A549 (cell line): ENCODE data around the gene EXT2. TPM values are rescaled to one million over a fixed set of nuclear protein-coding genes. Genes with fewer than 3 reads are reported as not detected.
A peak's percentile ranks its signal among the peaks of the same experiment; 100 is the strongest.

Source experiments
- ATAC-seq, 2 experiments: fragments of 200-7000 bp in 1 of 2; fragments of >200 bp in 1 of 2; cut with Nextera tagmentation in 1 of 2; cut with Tn5 transposase in 1 of 2; 3 replicates each; pipeline versions ENCODE4 v1.8.0 to v1.9.1; 2018 to 2020; ENCODE audit warnings: mild to moderate bottlenecking in 1 of 2, moderate library complexity in 1 of 2
- CTCF ChIA-PET: fragments of 300-600 bp; sonication (Branson Sonifier 250); formaldehyde crosslinking; extraction: SDS; loops from one replicate; lab custom pipeline; 2021; ENCODE audit warnings: antibody characterized with exemption, inconsistent platforms; lab: Yijun Ruan, JAX
- POLR2A ChIA-PET: fragments of 350-600 bp; formaldehyde crosslinking; extraction: SDS; loops from one replicate; lab custom pipeline; 2021; ENCODE audit warnings: antibody characterized with exemption, inconsistent platforms; lab: Yijun Ruan, JAX
- DNase-seq, 2 experiments: peaks; one replicate each; pipeline versions ENCODE4 v3.0.0 to v3.0.0-alpha.2; 2011 to 2016; ENCODE audit warnings: low read depth in 1 of 2, low spot score in 1 of 2
- FAIRE-seq: peaks from 2 replicates; lab custom pipeline; 2011; peaks lifted over from hg19 to GRCh38; lab: Jason Lieb, UNC
- H3K27ac ChIP-seq, 2 experiments: fragments of >200 bp; sonication (Bioruptor Twin); formaldehyde crosslinking; 3 replicates each; pipeline ENCODE4 v1.5.1; 2016 to 2017
- H3K4me1 ChIP-seq: fragments of >200 bp; sonication (Bioruptor Twin); formaldehyde crosslinking; 3 replicates; pipeline ENCODE4 v1.6.1; 2016
- H3K4me2 ChIP-seq: fragments of >200 bp; sonication (Bioruptor Twin); formaldehyde crosslinking; 3 replicates; pipeline ENCODE4 v1.6.1; 2016
- H3K4me3 ChIP-seq: fragments of >200 bp; sonication (Bioruptor Twin); formaldehyde crosslinking; 3 replicates; pipeline ENCODE4 v1.5.1; 2016
- H3K9me3 ChIP-seq: fragments of >200 bp; sonication (Bioruptor Twin); formaldehyde crosslinking; 3 replicates; pipeline ENCODE4 v1.6.1; 2016
- BHLHE40 ChIP-seq: IDR thresholded peaks from 2 replicates; pipeline ENCODE4 v1.6.1; 2012; ENCODE audit warnings: low read depth, low read length, inconsistent platforms
- CHD4 ChIP-seq: fragments of 200-600 bp; sonication (generic); IDR thresholded peaks from 2 replicates; pipeline ENCODE4 v1.6.1; 2016; ENCODE audit warnings: antibody characterized with exemption, mild to moderate bottlenecking, borderline replicate concordance
- E2F6 ChIP-seq: IDR thresholded peaks from 2 replicates; pipeline ENCODE4 v1.6.1; 2012; ENCODE audit warnings: low read depth, borderline replicate concordance
- EHF ChIP-seq: fragments of 250-450 bp; sonication (Bioruptor Pico); IDR thresholded peaks from 2 replicates; pipeline ENCODE4 v1.5.0; 2020; ENCODE audit warnings: mild to moderate bottlenecking
- EHMT2 ChIP-seq: fragments of 200-600 bp; sonication (generic); IDR thresholded peaks from 2 replicates; pipeline ENCODE4 v1.6.1; 2016; ENCODE audit warnings: antibody characterized with exemption, low read depth, mild to moderate bottlenecking, moderate library complexity
- ESRRA ChIP-seq: fragments of 150-350 bp; IDR thresholded peaks from 2 replicates; pipeline ENCODE4 v1.6.1; 2014; ENCODE audit warnings: mild to moderate bottlenecking, low read length, borderline replicate concordance
- FOSL2 ChIP-seq, 2 experiments: fragments of 450-650 bp in 1 of 2; fragments of >200 bp in 1 of 2; sonication (Bioruptor Twin) in 1 of 2; formaldehyde crosslinking; IDR thresholded peaks; 2 replicates each; pipeline versions ENCODE4 v1.5.0 to v1.6.1; 2016 to 2020; ENCODE audit warnings: mild to moderate bottlenecking in 1 of 2, moderate library complexity in 1 of 2
- HDAC2 ChIP-seq: fragments of 200-600 bp; sonication (generic); IDR thresholded peaks from 2 replicates; pipeline ENCODE4 v1.6.1; 2016
- HOXA7 ChIP-seq: fragments of 250-450 bp; sonication (Bioruptor Pico); IDR thresholded peaks from 2 replicates; pipeline ENCODE4 v1.5.0; 2020; ENCODE audit warnings: mild to moderate bottlenecking, moderate library complexity
- HOXB13 ChIP-seq: fragments of 250-450 bp; sonication (Bioruptor Pico); IDR thresholded peaks from 2 replicates; pipeline ENCODE4 v1.5.0; 2020; ENCODE audit warnings: low read depth, mild to moderate bottlenecking, moderate library complexity
- JUNB ChIP-seq: fragments of >200 bp; sonication (Bioruptor Twin); formaldehyde crosslinking; IDR thresholded peaks from 2 replicates; pipeline ENCODE4 v1.6.1; 2016
- KDM5A ChIP-seq: fragments of 200-600 bp; sonication (generic); IDR thresholded peaks from 2 replicates; pipeline ENCODE4 v1.6.1; 2016; ENCODE audit warnings: antibody characterized with exemption, mild to moderate bottlenecking
- MAX ChIP-seq: IDR thresholded peaks from 2 replicates; pipeline ENCODE4 v1.6.1; 2012
- PHF8 ChIP-seq: fragments of 200-600 bp; sonication (generic); IDR thresholded peaks from 2 replicates; pipeline ENCODE4 v1.6.1; 2016; ENCODE audit warnings: low read depth, mild to moderate bottlenecking, antibody characterized with exemption, moderate library complexity, borderline replicate concordance
- RAD21 ChIP-seq, 2 experiments: fragments of >200 bp in 1 of 2; sonication (Bioruptor Twin) in 1 of 2; formaldehyde crosslinking in 1 of 2; IDR thresholded peaks in 1 of 2; conservative IDR thresholded peaks in 1 of 2; 2 replicates in 1 of 2; 3 replicates in 1 of 2; pipeline ENCODE4 v1.6.1; 2012 to 2018; ENCODE audit warnings: inconsistent platforms in 1 of 2
- RARB ChIP-seq: fragments of 250-450 bp; sonication (Bioruptor Pico); IDR thresholded peaks from 2 replicates; pipeline ENCODE4 v1.8.0; 2021; ENCODE audit warnings: mild to moderate bottlenecking, moderate library complexity
- RCOR1 ChIP-seq: fragments of 150-350 bp; IDR thresholded peaks from 2 replicates; pipeline ENCODE4 v1.6.1; 2014; ENCODE audit warnings: antibody characterized with exemption, low read length, low read depth
- RFX5 ChIP-seq: fragments of 450-650 bp; IDR thresholded peaks from 2 replicates; pipeline ENCODE4 v1.7.1; 2014; ENCODE audit warnings: antibody characterized with exemption, mild to moderate bottlenecking, moderate library complexity
- RNF2 ChIP-seq: fragments of 200-600 bp; sonication (generic); IDR thresholded peaks from 2 replicates; pipeline ENCODE4 v1.6.1; 2016; ENCODE audit warnings: low read depth, mild to moderate bottlenecking, antibody characterized with exemption, moderate library complexity, borderline replicate concordance
- SREBF2 ChIP-seq: fragments of 450-650 bp; IDR thresholded peaks from 2 replicates; pipeline ENCODE4 v1.6.1; 2014; ENCODE audit warnings: mild to moderate bottlenecking, moderate library complexity
- ZC3H11A ChIP-seq: fragments of 450-650 bp; IDR thresholded peaks from 2 replicates; pipeline ENCODE4 v1.6.1; 2014; ENCODE audit warnings: antibody characterized with exemption, mild to moderate bottlenecking
- ZFP36 ChIP-seq: fragments of 450-650 bp; IDR thresholded peaks from 2 replicates; pipeline ENCODE4 v1.6.1; 2014; ENCODE audit warnings: borderline replicate concordance; ENCODE audit not compliant: partially characterized antibody
- ZSCAN20 ChIP-seq: fragments of 250-450 bp; sonication (Bioruptor Pico); IDR thresholded peaks from 2 replicates; pipeline ENCODE4 v1.8.0; 2022; ENCODE audit warnings: mild to moderate bottlenecking, moderate library complexity
- WGBS: methylation state at CpG from one replicate; pipeline ENCODE4 v1.1.6; 2017; ENCODE audit errors: missing lambda C conversion rate; 5-methylcytosine and 5-hydroxymethylcytosine counted together
- polyA plus RNA-seq, 4 experiments: library from polyadenylated mRNA; depleted of rRNA in 3 of 4; stranded (reverse); fragments of >200 nt; fragmentation: RNase III in 1 of 4; extraction: RNeasy Plus Mini Kit Qiagen cat#74134 plus additional on column Dnase treatment in 1 of 4; gene quantifications; 2 replicates in 3 of 4; 3 replicates in 1 of 4; pipeline ENCODE4 v1.2.3, GENCODE V29; 2011 to 2017
- TF ChIP-seq, protein P1 (sequence below): fragments of 450-650 bp; IDR thresholded peaks from 2 replicates; pipeline ENCODE4 v1.6.1; 2014; ENCODE audit warnings: antibody characterized with exemption

Gene EXT2
- polyA plus RNA-seq, 2 of the 4 experiments (the other 2 are of a cell fraction): 56.5 to 77.3 TPM

DNA sequence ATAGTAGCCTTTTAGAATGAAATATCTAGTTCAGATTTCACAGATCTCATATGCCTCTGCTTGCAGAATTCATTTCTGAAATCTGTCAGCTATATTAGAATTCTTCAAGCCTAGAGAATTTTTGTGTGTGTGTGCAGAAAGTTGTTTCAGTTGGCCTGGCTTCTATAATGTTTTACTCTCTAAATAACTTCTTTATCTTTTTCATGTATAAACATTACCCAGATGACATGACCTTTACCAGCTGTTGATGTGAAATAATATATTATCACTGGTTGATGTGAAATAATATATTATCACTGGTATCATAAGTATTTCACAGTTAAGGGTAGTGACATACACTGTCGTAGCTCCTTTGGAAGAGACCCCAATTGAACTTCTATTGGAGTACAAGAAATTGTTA lies 141.7 kb downstream of the EXT2 start:
- H3K27ac ChIP-seq: no peak overlapping the region
- WGBS: 89% methylated on average over 1 of the region's 1 CpG
- no peak for ATAC-seq
- CTCF ChIA-PET: interaction anchor here (0.5 to 2.8 kb wide), 5 partner anchors 11 to 628 kb away, joined by 3 to 7 read pairs (median 3); no protein-coding TSS in a partner anchor
- DNase-seq: no peak
- no peak for FAIRE-seq
- H3K4me2 ChIP-seq: no peak overlapping the region
- no peak overlapping the region for H3K4me3 ChIP-seq
- H3K9me3 ChIP-seq: no peaks in the 10 kb centered on the region
- no peak for TF ChIP-seq EHMT2
- TF ChIP-seq ZFP36: no peak
- no peak for TF ChIP-seq RNF2
- no peak for TF ChIP-seq HDAC2
- TF ChIP-seq ZSCAN20 (CRISPR knock-in tag): no peak
- TF ChIP-seq BHLHE40: no peak
- TF ChIP-seq MAX: no peak
- no peak for TF ChIP-seq RCOR1
- TF ChIP-seq EHF: no peak
- no peak for TF ChIP-seq RFX5
- no peak for TF ChIP-seq CHD4
- TF ChIP-seq HOXB13 (CRISPR knock-in tag): no peak
- TF ChIP-seq KDM5A: no peak
- TF ChIP-seq, protein P1, sequence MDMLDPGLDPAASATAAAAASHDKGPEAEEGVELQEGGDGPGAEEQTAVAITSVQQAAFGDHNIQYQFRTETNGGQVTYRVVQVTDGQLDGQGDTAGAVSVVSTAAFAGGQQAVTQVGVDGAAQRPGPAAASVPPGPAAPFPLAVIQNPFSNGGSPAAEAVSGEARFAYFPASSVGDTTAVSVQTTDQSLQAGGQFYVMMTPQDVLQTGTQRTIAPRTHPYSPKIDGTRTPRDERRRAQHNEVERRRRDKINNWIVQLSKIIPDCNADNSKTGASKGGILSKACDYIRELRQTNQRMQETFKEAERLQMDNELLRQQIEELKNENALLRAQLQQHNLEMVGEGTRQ: no peak
- TF ChIP-seq PHF8: no peak
- TF ChIP-seq FOSL2 (IDR thresholded peaks at IDR 0.05): no peak
- TF ChIP-seq FOSL2 (CRISPR knock-in tag; IDR thresholded peaks at IDR 0.05): no peak
- POLR2A ChIA-PET: no interaction called here
- H3K4me1 ChIP-seq: peaks cover under 1% of the 10 kb centered on the region; the same call in 2 of the 3 replicates

- TF ChIP-seq RARB (CRISPR knock-in tag) (no peak), EHF (no peak), ZC3H11A (no peak), SREBF2 (no peak), RAD21 (conservative IDR thresholded peaks at IDR 0.05 in 1 of 2, IDR thresholded peaks at IDR 0.05 in 1 of 2) (no peak), ESRRA (no peak), JUNB (no peak)
- H3K4me3 ChIP-seq: no peak overlapping the region
- H3K4me2 ChIP-seq: no peak overlapping the region
- FAIRE-seq (no peak), DNase-seq (no peak), ATAC-seq (no peak)
- ChIA-PET CTCF (interaction anchor here (1.2 to 2.1 kb wide), 5 partner anchors 19 to 217 kb away, joined by 3 to 6 read pairs (median 3); no protein-coding TSS in a partner anchor), POLR2A (no interaction called here)
- no peaks in the 10 kb centered on the region for H3K9me3 ChIP-seq
- H3K27ac ChIP-seq: peak overlapping the region in 1 of 2 experiments; percentile 82; a peak in 3 of 6 replicates
- WGBS: 89% methylated on average over 6 of the region's 6 CpGs
- H3K4me1 ChIP-seq: peaks cover 43% of the 10 kb centered on the region
These were observed 146.4 kb downstream of the EXT2 start for GRCh38 chr11:44241851-44242250.

- peak overlapping the region; percentile 73 for H3K4me2 ChIP-seq
- H3K4me1 ChIP-seq: peaks cover 45% of the 10 kb centered on the region
- no peak for TF ChIP-seq HOXA7
- no peak for TF ChIP-seq JUNB
- no peak for TF ChIP-seq E2F6
- no peak for TF ChIP-seq CHD4
- DNase-seq: no peak
- CTCF ChIA-PET: interaction anchor here (1.2 to 1.6 kb wide), 3 partner anchors 43 to 216 kb away, joined by 3 to 4 read pairs (median 3); no protein-coding TSS in a partner anchor
- H3K27ac ChIP-seq: peak overlapping the region; percentile 45 to 82; a peak in 5 of 6 replicates
- WGBS: 63% methylated on average over 5 of the region's 5 CpGs
- FAIRE-seq: no peak
- peak in 1 of 2 experiments; percentile 43; a peak in 3 of 6 replicates for ATAC-seq
- H3K9me3 ChIP-seq: no peaks in the 10 kb centered on the region
- POLR2A ChIA-PET: interaction anchor here (0.9 kb wide), 1 partner anchor 15 kb away, joined by 4 read pairs; no protein-coding TSS in a partner anchor
- H3K4me3 ChIP-seq: no peak overlapping the region
These were observed 147.6 kb downstream of the EXT2 start for GRCh38 chr11:44243086-44243485.
